GM15510 (cell line): ENCODE results near the gene ARHGAP31.

Experiments used
- POLR2A ChIP-seq: IDR thresholded peaks from 3 replicates; pipeline ENCODE4 v1.6.1; 2011; ENCODE audit warnings: borderline replicate concordance; ENCODE audit not compliant: insufficient read length; ENCODE audit errors: extremely low read depth

ARHGAP31 gene

GRCh38 chr3:119308355-119308754 is 14.2 kb downstream of the ARHGAP31 start:
- no peak for TF ChIP-seq POLR2A

GRCh38 chr3:119309591-119309990 is 15.4 kb downstream of the ARHGAP31 start:
- no peak for TF ChIP-seq POLR2A

- no peak for TF ChIP-seq POLR2A
These were observed 15.9 kb downstream of the ARHGAP31 start for GRCh38 chr3:119310071-119310470.

GRCh38 chr3:119311081-119311925 is 17.1 kb downstream of the ARHGAP31 start:
- TF ChIP-seq POLR2A, result no peak

- no peak for TF ChIP-seq POLR2A
These were observed 19.3 kb downstream of the ARHGAP31 start for GRCh38 chr3:119313461-119313860.

GRCh38 chr3:119314821-119315220 is 20.6 kb downstream of the ARHGAP31 start:
- no peak for TF ChIP-seq POLR2A

- TF ChIP-seq POLR2A, result no peak
These were observed 21.6 kb downstream of the ARHGAP31 start for GRCh38 chr3:119315600-119316312.

GRCh38 chr3:119316313-119316670 is 22.1 kb downstream of the ARHGAP31 start:
- TF ChIP-seq POLR2A, result no peak

GRCh38 chr3:119318876-119319275 is 24.7 kb downstream of the ARHGAP31 start:
- no peak for TF ChIP-seq POLR2A

GRCh38 chr3:119319311-119319710 is 25.1 kb downstream of the ARHGAP31 start:
- TF ChIP-seq POLR2A, result no peak

GRCh38 chr3:119322021-119322834 is 28.0 kb downstream of the ARHGAP31 start:
- TF ChIP-seq POLR2A, result no peak

GRCh38 chr3:119322835-119323722 is 28.9 kb downstream of the ARHGAP31 start:
- TF ChIP-seq POLR2A, result peak; percentile 85

GRCh38 chr3:119323723-119324085 is 29.5 kb downstream of the ARHGAP31 start:
- TF ChIP-seq POLR2A, result no peak

GRCh38 chr3:119324899-119325298 is 30.7 kb downstream of the ARHGAP31 start:
- TF ChIP-seq POLR2A, result no peak
